ENCODE results near the gene PTOV1. TPM values are rescaled to one million over a fixed set of nuclear protein-coding genes. Genes with fewer than 3 reads are reported as not detected.

Gene PTOV1
- total RNA-seq, 1 experiment from 2014 or later: 296 TPM

- TF ChIP-seq, protein P1, sequence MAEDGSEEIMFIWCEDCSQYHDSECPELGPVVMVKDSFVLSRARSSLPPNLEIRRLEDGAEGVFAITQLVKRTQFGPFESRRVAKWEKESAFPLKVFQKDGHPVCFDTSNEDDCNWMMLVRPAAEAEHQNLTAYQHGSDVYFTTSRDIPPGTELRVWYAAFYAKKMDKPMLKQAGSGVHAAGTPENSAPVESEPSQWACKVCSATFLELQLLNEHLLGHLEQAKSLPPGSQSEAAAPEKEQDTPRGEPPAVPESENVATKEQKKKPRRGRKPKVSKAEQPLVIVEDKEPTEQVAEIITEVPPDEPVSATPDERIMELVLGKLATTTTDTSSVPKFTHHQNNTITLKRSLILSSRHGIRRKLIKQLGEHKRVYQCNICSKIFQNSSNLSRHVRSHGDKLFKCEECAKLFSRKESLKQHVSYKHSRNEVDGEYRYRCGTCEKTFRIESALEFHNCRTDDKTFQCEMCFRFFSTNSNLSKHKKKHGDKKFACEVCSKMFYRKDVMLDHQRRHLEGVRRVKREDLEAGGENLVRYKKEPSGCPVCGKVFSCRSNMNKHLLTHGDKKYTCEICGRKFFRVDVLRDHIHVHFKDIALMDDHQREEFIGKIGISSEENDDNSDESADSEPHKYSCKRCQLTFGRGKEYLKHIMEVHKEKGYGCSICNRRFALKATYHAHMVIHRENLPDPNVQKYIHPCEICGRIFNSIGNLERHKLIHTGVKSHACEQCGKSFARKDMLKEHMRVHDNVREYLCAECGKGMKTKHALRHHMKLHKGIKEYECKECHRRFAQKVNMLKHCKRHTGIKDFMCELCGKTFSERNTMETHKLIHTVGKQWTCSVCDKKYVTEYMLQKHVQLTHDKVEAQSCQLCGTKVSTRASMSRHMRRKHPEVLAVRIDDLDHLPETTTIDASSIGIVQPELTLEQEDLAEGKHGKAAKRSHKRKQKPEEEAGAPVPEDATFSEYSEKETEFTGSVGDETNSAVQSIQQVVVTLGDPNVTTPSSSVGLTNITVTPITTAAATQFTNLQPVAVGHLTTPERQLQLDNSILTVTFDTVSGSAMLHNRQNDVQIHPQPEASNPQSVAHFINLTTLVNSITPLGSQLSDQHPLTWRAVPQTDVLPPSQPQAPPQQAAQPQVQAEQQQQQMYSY (CRISPR knock-in tag; IDR thresholded peaks at IDR 0.05): no peak
- TF ChIP-seq ZSCAN18 (CRISPR knock-in tag; IDR thresholded peaks at IDR 0.05) (no peak), ZNF281 (CRISPR knock-in tag; IDR thresholded peaks at IDR 0.05) (no peak), E2F4 (CRISPR knock-in tag; IDR thresholded peaks at IDR 0.05; ENCODE audit: borderline replicate concordance, low read depth) (no peak)
- TF ChIP-seq, protein P2, sequence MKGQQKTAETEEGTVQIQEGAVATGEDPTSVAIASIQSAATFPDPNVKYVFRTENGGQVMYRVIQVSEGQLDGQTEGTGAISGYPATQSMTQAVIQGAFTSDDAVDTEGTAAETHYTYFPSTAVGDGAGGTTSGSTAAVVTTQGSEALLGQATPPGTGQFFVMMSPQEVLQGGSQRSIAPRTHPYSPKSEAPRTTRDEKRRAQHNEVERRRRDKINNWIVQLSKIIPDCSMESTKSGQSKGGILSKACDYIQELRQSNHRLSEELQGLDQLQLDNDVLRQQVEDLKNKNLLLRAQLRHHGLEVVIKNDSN (CRISPR knock-in tag; IDR thresholded peaks at IDR 0.05): no peak
Measured at GRCh38 chr19:49831592-49831991, 19.4 kb upstream of the PTOV1 start (continued).

DNA sequence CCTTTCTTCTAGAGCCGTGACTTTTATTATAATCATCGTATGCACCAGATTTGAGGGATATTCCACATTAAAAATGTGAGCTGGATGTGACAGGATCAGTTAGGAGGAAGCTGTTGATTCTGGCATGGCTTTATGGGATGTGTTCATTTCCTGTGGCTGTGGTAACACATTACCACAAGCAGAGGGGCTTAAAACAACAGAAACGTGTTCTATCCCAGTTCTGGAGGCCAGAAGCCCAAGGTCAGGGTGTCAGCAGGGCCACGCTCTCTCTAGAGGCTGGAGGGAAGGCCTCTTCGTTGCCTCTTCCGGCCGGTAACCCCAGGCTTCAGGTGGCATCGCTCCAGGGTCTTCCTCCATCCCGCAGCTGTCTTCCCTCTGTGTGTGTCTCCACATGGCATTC, 18.4 kb upstream of the PTOV1 start:
- no peaks in the 10 kb centered on the region for H3K27me3 Mint-ChIP-seq (ENCODE audit: low read depth)
- CTCF ChIA-PET: no interaction called here
- DNase-seq (ENCODE audit: low spot score) (no peak), ATAC-seq (no peak)
- no peaks in the 10 kb centered on the region for H3K9me3 Mint-ChIP-seq
- no peak overlapping the region for H3K27ac Mint-ChIP-seq
- POLR2A ChIA-PET: no interaction called here
- H3K36me3 Mint-ChIP-seq: peaks cover 30% of the 10 kb centered on the region
- H3K4me3 Mint-ChIP-seq: no peak overlapping the region
- TF ChIP-seq ELF4 (CRISPR knock-in tag; IDR thresholded peaks at IDR 0.05; ENCODE audit: low read depth) (no peak), CREB1 (CRISPR knock-in tag; IDR thresholded peaks at IDR 0.05) (no peak), ZNF317 (CRISPR knock-in tag; IDR thresholded peaks at IDR 0.05; ENCODE audit: borderline replicate concordance, low read depth) (no peak), ZNF138 (CRISPR knock-in tag; conservative IDR thresholded peaks at IDR 0.05) (no peak), OVOL2 (CRISPR knock-in tag; IDR thresholded peaks at IDR 0.05; ENCODE audit: borderline replicate concordance) (no peak), ZNF219 (CRISPR knock-in tag; IDR thresholded peaks at IDR 0.05; ENCODE audit: borderline replicate concordance) (no peak), GTF2I (CRISPR knock-in tag; conservative IDR thresholded peaks at IDR 0.05) (no peak), MYBL2 (CRISPR knock-in tag; IDR thresholded peaks at IDR 0.05) (no peak), ETV6 (CRISPR knock-in tag; IDR thresholded peaks at IDR 0.05) (no peak)
- TF ChIP-seq, protein P3, sequence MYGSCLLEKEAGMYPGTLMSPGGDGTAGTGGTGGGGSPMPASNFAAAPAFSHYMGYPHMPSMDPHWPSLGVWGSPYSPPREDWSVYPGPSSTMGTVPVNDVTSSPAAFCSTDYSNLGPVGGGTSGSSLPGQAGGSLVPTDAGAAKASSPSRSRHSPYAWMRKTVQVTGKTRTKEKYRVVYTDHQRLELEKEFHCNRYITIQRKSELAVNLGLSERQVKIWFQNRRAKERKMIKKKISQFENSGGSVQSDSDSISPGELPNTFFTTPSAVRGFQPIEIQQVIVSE (CRISPR knock-in tag; IDR thresholded peaks at IDR 0.05; ENCODE audit: borderline replicate concordance): no peak
- TF ChIP-seq, protein P4, sequence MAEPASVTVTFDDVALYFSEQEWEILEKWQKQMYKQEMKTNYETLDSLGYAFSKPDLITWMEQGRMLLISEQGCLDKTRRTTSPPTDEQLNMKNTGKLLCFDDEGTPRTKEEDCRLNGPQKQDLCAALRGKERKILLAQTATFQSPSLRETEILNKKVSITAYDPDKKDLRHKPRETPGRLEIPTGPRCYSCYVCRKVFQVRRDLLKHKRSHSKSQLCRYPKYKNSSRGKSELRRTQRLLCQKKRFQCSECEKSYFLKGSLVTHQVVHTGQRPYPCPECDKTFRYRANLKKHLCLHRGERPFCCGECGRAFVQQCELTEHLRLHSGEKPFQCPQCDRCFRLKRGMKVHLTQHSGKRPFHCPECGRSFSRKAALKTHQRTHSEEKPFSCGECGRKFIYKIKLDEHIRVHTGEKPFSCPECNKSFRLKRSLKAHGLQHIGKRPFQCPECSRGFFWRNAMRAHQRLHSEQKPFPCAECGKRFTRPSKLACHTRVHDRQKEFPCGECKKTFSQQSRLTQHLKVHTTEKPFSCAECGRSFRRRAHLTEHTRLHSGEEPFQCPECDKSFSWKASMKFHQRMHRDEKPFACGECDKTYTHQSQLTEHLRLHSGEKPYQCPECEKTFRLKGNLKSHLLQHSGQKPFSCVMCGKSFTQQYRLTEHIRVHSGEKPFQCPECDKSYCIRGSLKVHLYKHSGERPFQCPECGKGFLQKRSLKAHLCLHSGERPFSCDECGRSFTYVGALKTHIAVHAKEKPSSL (CRISPR knock-in tag; conservative IDR thresholded peaks at IDR 0.05): no peak
- H3K4me1 Mint-ChIP-seq: no peaks in the 10 kb centered on the region

Measured in WTC11 (cell line).